GM12801 (cell line): ENCODE results near the gene RABGAP1L.

Experiments used
- CTCF ChIP-seq: IDR thresholded peaks from one replicate; pipeline ENCODE4 v1.5.1; 2011; ENCODE audit warnings: control low read depth; ENCODE audit not compliant: insufficient read length; ENCODE audit errors: extremely low read depth

RABGAP1L gene

DNA sequence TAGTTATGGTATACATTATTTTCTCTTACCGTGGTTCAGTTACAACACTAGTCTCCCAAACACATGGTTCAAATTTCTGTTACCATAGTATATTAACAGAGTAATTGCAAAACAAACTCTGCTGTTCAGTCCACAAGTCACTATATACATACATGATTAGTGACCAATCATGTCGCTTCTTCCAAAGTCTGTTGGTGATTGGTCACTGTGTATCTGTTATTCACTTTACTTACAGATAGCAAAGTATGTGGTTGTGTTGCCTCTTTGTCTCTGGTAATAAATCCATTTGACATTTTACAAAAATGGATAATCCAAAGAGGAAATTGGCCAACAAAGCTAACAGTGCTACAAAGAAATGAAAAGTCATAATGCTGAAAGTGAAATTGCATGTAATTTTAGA is 107.2 kb downstream of the RABGAP1L start:
- TF ChIP-seq CTCF = no peak

DNA sequence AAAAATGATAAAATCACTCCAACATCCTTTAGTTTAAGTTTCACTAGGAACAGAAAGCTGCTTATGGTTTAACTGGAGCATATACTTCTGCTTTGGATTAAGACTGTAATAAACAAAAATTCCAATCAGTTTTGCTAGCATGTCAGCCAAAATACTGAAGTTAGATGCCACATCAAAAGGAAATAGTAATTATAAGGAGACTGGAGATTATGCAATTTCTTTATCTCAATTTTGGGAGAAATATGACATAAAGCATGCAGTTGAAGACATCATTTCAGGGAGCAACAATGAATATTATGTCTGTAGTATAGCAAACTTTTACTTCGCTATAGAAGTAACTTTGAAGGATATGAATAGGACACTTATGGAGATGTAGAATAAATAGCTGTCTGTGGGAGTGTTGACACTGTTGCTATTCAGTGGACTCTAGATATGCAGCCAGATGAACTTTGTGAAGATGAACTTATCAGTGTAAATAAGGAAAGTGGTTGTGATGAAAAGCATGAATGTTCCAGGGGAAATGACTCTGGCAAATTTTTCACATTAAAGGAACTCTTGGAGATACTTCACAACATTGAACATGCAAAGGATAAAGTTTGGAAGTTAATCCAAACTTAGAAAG is 107.8 kb downstream of the RABGAP1L start:
- TF ChIP-seq CTCF = no peak

GRCh38 chr1:174269989-174270651 is 110.8 kb downstream of the RABGAP1L start:
- TF ChIP-seq CTCF = no peak

- no peak for TF ChIP-seq CTCF
These were observed 113.9 kb downstream of the RABGAP1L start for GRCh38 chr1:174273190-174273589.

DNA sequence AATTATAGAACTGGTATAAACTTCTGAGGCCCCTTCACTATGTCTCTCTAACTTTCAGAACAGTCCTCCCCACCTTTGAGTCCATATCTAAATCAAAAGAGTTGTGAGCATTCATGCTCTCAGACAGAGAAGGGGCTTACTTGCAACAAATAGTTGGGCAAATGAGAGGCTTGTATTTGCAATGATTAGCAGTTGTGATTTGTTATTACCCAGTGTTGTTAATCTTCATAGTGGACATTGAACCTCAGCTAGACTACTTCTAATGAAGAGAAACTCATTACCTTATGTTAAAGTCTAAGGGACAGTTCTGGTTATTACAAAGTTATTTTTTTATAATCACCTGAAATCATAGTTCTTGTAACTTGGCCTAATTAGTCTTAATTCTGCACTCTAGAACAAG is 114.5 kb downstream of the RABGAP1L start:
- no peak for TF ChIP-seq CTCF

- no peak for TF ChIP-seq CTCF
These were observed 115.1 kb downstream of the RABGAP1L start for GRCh38 chr1:174274452-174274851.

GRCh38 chr1:174274884-174275283 is 115.6 kb downstream of the RABGAP1L start:
- no peak for TF ChIP-seq CTCF
